Activated CD8-positive, alpha-beta memory T cell treated with anti-CD3 and anti-CD28 coated beads, Interleukin-2, amount 50 U/mL, for 4 hours (primary cell): Measurements from ENCODE around the gene TMEM200C.

Experiments used
- DNase-seq: peaks from one replicate; pipeline ENCODE4 v3.0.0-alpha.2; 2020

The TMEM200C gene

GRCh38 chr18:5895299-5895875 lies at the start of gene TMEM200C:
Gene TMEM200C (minus strand): TSS chr18:5895522. CDS start chr18:5892063, 3,459 bp downstream.
- DNase-seq, result no peak

GRCh38 chr18:5944448-5944847 lies 49.1 kb upstream of the TMEM200C start:
- DNase-seq, result no peak

- DNase-seq, result no peak
These were observed 48.2 kb upstream of the TMEM200C start for GRCh38 chr18:5943514-5943913.

- no peak for DNase-seq
These were observed 47.3 kb upstream of the TMEM200C start for GRCh38 chr18:5942591-5942990.

GRCh38 chr18:5941890-5942289 lies 46.6 kb upstream of the TMEM200C start:
- DNase-seq, result no peak

GRCh38 chr18:5939801-5940667 lies 44.7 kb upstream of the TMEM200C start:
- no peak for DNase-seq

- no peak for DNase-seq
These were observed 42.5 kb upstream of the TMEM200C start for GRCh38 chr18:5937795-5938194.

GRCh38 chr18:5937121-5937520 lies 41.8 kb upstream of the TMEM200C start:
- no peak for DNase-seq

- no peak for DNase-seq
These were observed 35.5 kb upstream of the TMEM200C start for GRCh38 chr18:5930789-5931188.

- no peak for DNase-seq
These were observed 23.0 kb upstream of the TMEM200C start for GRCh38 chr18:5918205-5918858.

- no peak for DNase-seq
These were observed 19.6 kb upstream of the TMEM200C start for GRCh38 chr18:5914951-5915350.

GRCh38 chr18:5914016-5914415 lies 18.7 kb upstream of the TMEM200C start:
- no peak for DNase-seq

- no peak for DNase-seq
These were observed 17.2 kb upstream of the TMEM200C start for GRCh38 chr18:5912566-5912965.

GRCh38 chr18:5909125-5909524 lies 13.8 kb upstream of the TMEM200C start:
- no peak for DNase-seq

GRCh38 chr18:5903386-5903785 lies 8.1 kb upstream of the TMEM200C start:
- DNase-seq, result no peak

GRCh38 chr18:5900262-5900661 lies 4.9 kb upstream of the TMEM200C start:
- no peak for DNase-seq

- DNase-seq, result no peak
These were observed 4.5 kb upstream of the TMEM200C start for GRCh38 chr18:5899835-5900234.

- DNase-seq, result no peak
These were observed 786 bp upstream of the TMEM200C start for GRCh38 chr18:5895876-5896740.

GRCh38 chr18:5894611-5895298 lies 567 bp downstream of the TMEM200C start:
- DNase-seq, result no peak

- DNase-seq, result no peak
These were observed 1.2 kb downstream of the TMEM200C start for GRCh38 chr18:5893956-5894610.

GRCh38 chr18:5892823-5893431 lies 2.4 kb downstream of the TMEM200C start:
- DNase-seq, result no peak
